HG02763 (cell line): ENCODE data around the gene NKX6-1.

ENCODE experiments used
- ATAC-seq: cut with Tn5 transposase; IDR thresholded peaks from one replicate; pipeline ENCODE4 v1.9.1; 2021; ENCODE audit warnings: mild to moderate bottlenecking, moderate library complexity; ENCODE audit not compliant: unreplicated experiment

NKX6-1 gene

GRCh38 chr4:84498935-84499623 is at the start of gene NKX6-1:
Gene NKX6-1, minus strand, starts transcription at chr4:84499292. Its CDS starts 1,064 bp downstream, at chr4:84498228.
- ATAC-seq, result no peak

- no peak for ATAC-seq
Observed at GRCh38 chr4:84547211-84547610, 48.1 kb upstream of the NKX6-1 start.

GRCh38 chr4:84545093-84545492 is 46.0 kb upstream of the NKX6-1 start:
- no peak for ATAC-seq

GRCh38 chr4:84535901-84536300 is 36.8 kb upstream of the NKX6-1 start:
- ATAC-seq, result no peak

GRCh38 chr4:84531689-84532088 is 32.6 kb upstream of the NKX6-1 start:
- no peak for ATAC-seq

GRCh38 chr4:84530871-84531270 is 31.8 kb upstream of the NKX6-1 start:
- no peak for ATAC-seq

GRCh38 chr4:84530454-84530853 is 31.4 kb upstream of the NKX6-1 start:
- ATAC-seq, result no peak

GRCh38 chr4:84529169-84529751 is 30.2 kb upstream of the NKX6-1 start:
- ATAC-seq, result no peak

- ATAC-seq, result no peak
Observed at GRCh38 chr4:84527391-84527790, 28.3 kb upstream of the NKX6-1 start.

GRCh38 chr4:84515075-84515474 is 16.0 kb upstream of the NKX6-1 start:
- ATAC-seq, result no peak

- ATAC-seq, result no peak
Observed at GRCh38 chr4:84512277-84512676, 13.2 kb upstream of the NKX6-1 start.

GRCh38 chr4:84511703-84512102 is 12.6 kb upstream of the NKX6-1 start:
- no peak for ATAC-seq

GRCh38 chr4:84507941-84508340 is 8.8 kb upstream of the NKX6-1 start:
- no peak for ATAC-seq

GRCh38 chr4:84504821-84505220 is 5.7 kb upstream of the NKX6-1 start:
- no peak for ATAC-seq

- ATAC-seq, result peak; percentile 71
Observed at GRCh38 chr4:84503495-84504437, 4.7 kb upstream of the NKX6-1 start.

- no peak for ATAC-seq
Observed at GRCh38 chr4:84502955-84503373, 3.9 kb upstream of the NKX6-1 start.

- no peak for ATAC-seq
Observed at GRCh38 chr4:84502333-84502954, 3.4 kb upstream of the NKX6-1 start.

GRCh38 chr4:84501721-84502267 is 2.7 kb upstream of the NKX6-1 start:
- no peak for ATAC-seq

- no peak for ATAC-seq
Observed at GRCh38 chr4:84501202-84501503, 2.1 kb upstream of the NKX6-1 start.

- no peak for ATAC-seq
Observed at GRCh38 chr4:84500386-84501201, 1.5 kb upstream of the NKX6-1 start.
